C4-2B (cell line): ENCODE measurements around the gene RDH8.

ENCODE experiments used
- CTCF ChIP-seq: fragments of 450-650 bp; conservative IDR thresholded peaks from 2 replicates; pipeline ENCODE4 v1.5.1; 2017; ENCODE audit warnings: mild to moderate bottlenecking
- ZFX ChIP-seq: fragments of 450-650 bp; IDR thresholded peaks from 2 replicates; pipeline ENCODE4 v1.6.1; 2017

GRCh38 chr19:9966024-9966423, 47.3 kb upstream of the RDH8 start:
- TF ChIP-seq CTCF (no peak), ZFX (no peak)
